T1000 (cell line): ENCODE data around the gene GPR135.

ENCODE experiments used
- DNase-seq: peaks from one replicate; lab custom pipeline; 2025; ENCODE audit warnings: mixed read lengths; lab: John Stamatoyannopoulos, UW

Gene GPR135

DNA sequence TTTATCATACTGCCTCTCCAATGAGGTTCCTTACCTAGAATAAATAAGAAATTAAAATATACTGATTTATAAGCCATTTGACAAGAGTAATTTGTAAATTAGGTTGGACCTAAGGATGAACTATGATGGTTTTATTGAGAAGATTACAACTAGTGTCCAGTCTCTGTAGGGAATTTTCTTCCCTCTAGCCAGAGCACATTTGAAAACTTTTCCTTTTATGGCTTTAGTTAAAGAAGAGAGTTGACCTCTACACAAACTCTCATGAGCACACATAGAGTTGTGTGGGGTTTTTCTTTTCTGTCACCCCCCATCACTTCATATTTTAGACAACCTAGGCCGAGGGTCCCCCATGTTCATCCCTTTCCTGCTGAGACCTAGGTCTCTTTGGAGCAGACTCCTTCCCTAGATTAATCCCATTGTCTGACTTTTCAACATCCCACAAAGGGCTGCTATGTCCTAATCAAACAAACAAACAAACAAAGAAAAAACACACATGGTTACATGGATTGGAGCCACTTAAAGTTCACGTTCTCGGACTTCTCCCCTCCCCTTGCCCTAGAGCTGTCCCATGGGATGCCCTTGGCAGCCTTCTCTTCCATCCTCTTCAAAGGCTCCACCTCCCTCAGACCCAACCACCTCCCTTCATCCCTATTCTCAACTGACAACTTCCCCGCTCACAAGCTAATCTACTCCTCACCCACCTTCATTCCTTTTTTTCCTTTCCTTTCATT lies 40.7 kb downstream of the GPR135 start:
- DNase-seq: no peak

- no peak for DNase-seq
Measured at GRCh38 chr14:59422069-59422881, 42.9 kb downstream of the GPR135 start.

DNA sequence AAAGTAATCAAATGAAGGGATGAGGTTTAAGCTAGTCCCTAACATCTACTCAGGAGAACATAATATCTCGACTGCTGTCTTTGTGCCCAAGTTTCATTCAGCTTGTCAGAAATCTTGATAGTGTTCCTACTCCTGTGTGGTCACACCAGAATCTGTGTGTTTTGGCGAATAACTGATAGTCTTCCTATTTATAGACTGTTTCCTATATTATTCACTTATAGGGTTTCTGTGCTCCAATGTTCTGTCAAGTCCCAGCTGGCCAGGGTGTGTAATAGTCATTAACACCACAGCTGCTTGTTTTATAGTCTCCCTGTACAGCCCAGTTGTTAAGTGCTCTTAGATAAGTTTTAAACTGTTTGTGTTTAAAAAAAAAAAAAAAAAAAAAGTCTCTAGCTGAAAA lies 45.9 kb downstream of the GPR135 start:
- no peak for DNase-seq

DNA sequence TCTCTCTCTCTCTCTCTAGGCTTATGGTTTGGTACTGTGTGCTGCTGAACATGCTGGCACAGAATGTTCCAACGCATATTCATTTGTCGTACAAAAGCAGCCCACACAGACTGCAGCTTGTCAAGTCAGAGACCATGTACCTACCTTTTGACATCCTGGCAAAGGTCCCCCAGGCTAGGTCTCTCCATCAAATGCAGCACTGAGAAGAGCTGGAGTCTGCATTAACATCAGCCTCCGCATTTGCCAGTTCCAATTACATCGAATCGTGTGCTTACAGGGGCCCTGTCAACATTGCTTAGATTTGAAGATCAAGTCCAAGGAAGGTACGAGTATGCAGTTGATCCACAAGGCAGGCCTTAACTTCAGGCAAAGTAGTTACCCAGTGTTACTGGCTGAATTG lies 47.9 kb downstream of the GPR135 start:
- DNase-seq: no peak

GRCh38 chr14:59415836-59416602 lies 49.2 kb downstream of the GPR135 start:
- DNase-seq: no peak
